ENCODE measurements around the gene FBXO44. TPM values are rescaled to one million over a fixed set of nuclear protein-coding genes. Genes with fewer than 3 reads are reported as not detected.

Gene FBXO44
- total and polyA plus RNA-seq, 2 experiments from 2014 or later = 22.0 to 30.8 TPM

- no peaks in the 10 kb centered on the region for H3K36me3 ChIP-seq (ENCODE audit: insufficient read depth)
- no peaks in the 10 kb centered on the region for H3K9me2 ChIP-seq (ENCODE audit: insufficient read depth)
- H3K4me1 ChIP-seq (ENCODE audit: insufficient read depth) = no peaks in the 10 kb centered on the region
- Mint-ChIP-seq H3K9me3 (no peaks in the 10 kb centered on the region), H3K27me3 (ENCODE audit: insufficient read depth, low read depth, poor library complexity) (peaks cover 9% of the 10 kb centered on the region), H3K27ac (no peak overlapping the region), H3K4me3 (no peak overlapping the region), H3K4me1 (peaks cover 3% of the 10 kb centered on the region; the same call in 2 of the 3 replicates), H3K36me3 (ENCODE audit: low read depth) (no peaks in the 10 kb centered on the region)
- H3F3A ChIP-seq (replicated peaks; ENCODE audit: low read depth) = no peaks in the 10 kb centered on the region
- H3K4me3 ChIP-seq = no peak overlapping the region
- no peak for DNase-seq (ENCODE audit: low spot score)
- H3K79me2 ChIP-seq (replicated peaks; ENCODE audit: insufficient read depth) = no peaks in the 10 kb centered on the region
- H2AFZ ChIP-seq = no peak overlapping the region
- TF ChIP-seq EZH2phosphoT487 (IDR thresholded peaks at IDR 0.05; ENCODE audit: unreplicated experiment) (no peak), ZNF114 (CRISPR knock-in tag; IDR thresholded peaks at IDR 0.05) (no peak), JUNB (IDR thresholded peaks at IDR 0.05; ENCODE audit: unreplicated experiment) (no peak), EZH2 (IDR thresholded peaks at IDR 0.05; ENCODE audit: low read depth, unreplicated experiment) (no peak), NANOG (IDR thresholded peaks at IDR 0.05; ENCODE audit: borderline replicate concordance) (no peak), REST (IDR thresholded peaks at IDR 0.05; ENCODE audit: unreplicated experiment) (no peak), CREB1 (CRISPR knock-in tag; IDR thresholded peaks at IDR 0.05; ENCODE audit: low read depth) (no peak), ZNF331 (CRISPR knock-in tag; IDR thresholded peaks at IDR 0.05; ENCODE audit: low read depth) (no peak), STAT1 (IDR thresholded peaks at IDR 0.05; ENCODE audit: unreplicated experiment) (no peak), POLR2AphosphoS5 (IDR thresholded peaks at IDR 0.05; ENCODE audit: low read depth) (no peak)
- TF ChIP-seq, protein P1, sequence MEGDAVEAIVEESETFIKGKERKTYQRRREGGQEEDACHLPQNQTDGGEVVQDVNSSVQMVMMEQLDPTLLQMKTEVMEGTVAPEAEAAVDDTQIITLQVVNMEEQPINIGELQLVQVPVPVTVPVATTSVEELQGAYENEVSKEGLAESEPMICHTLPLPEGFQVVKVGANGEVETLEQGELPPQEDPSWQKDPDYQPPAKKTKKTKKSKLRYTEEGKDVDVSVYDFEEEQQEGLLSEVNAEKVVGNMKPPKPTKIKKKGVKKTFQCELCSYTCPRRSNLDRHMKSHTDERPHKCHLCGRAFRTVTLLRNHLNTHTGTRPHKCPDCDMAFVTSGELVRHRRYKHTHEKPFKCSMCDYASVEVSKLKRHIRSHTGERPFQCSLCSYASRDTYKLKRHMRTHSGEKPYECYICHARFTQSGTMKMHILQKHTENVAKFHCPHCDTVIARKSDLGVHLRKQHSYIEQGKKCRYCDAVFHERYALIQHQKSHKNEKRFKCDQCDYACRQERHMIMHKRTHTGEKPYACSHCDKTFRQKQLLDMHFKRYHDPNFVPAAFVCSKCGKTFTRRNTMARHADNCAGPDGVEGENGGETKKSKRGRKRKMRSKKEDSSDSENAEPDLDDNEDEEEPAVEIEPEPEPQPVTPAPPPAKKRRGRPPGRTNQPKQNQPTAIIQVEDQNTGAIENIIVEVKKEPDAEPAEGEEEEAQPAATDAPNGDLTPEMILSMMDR (conservative IDR thresholded peaks at IDR 0.05; ENCODE audit: low read depth in 2 of 2) = no peak
- TF ChIP-seq, protein P2, sequence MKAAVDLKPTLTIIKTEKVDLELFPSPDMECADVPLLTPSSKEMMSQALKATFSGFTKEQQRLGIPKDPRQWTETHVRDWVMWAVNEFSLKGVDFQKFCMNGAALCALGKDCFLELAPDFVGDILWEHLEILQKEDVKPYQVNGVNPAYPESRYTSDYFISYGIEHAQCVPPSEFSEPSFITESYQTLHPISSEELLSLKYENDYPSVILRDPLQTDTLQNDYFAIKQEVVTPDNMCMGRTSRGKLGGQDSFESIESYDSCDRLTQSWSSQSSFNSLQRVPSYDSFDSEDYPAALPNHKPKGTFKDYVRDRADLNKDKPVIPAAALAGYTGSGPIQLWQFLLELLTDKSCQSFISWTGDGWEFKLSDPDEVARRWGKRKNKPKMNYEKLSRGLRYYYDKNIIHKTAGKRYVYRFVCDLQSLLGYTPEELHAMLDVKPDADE (IDR thresholded peaks at IDR 0.05) = no peak
- TF ChIP-seq, protein P3, sequence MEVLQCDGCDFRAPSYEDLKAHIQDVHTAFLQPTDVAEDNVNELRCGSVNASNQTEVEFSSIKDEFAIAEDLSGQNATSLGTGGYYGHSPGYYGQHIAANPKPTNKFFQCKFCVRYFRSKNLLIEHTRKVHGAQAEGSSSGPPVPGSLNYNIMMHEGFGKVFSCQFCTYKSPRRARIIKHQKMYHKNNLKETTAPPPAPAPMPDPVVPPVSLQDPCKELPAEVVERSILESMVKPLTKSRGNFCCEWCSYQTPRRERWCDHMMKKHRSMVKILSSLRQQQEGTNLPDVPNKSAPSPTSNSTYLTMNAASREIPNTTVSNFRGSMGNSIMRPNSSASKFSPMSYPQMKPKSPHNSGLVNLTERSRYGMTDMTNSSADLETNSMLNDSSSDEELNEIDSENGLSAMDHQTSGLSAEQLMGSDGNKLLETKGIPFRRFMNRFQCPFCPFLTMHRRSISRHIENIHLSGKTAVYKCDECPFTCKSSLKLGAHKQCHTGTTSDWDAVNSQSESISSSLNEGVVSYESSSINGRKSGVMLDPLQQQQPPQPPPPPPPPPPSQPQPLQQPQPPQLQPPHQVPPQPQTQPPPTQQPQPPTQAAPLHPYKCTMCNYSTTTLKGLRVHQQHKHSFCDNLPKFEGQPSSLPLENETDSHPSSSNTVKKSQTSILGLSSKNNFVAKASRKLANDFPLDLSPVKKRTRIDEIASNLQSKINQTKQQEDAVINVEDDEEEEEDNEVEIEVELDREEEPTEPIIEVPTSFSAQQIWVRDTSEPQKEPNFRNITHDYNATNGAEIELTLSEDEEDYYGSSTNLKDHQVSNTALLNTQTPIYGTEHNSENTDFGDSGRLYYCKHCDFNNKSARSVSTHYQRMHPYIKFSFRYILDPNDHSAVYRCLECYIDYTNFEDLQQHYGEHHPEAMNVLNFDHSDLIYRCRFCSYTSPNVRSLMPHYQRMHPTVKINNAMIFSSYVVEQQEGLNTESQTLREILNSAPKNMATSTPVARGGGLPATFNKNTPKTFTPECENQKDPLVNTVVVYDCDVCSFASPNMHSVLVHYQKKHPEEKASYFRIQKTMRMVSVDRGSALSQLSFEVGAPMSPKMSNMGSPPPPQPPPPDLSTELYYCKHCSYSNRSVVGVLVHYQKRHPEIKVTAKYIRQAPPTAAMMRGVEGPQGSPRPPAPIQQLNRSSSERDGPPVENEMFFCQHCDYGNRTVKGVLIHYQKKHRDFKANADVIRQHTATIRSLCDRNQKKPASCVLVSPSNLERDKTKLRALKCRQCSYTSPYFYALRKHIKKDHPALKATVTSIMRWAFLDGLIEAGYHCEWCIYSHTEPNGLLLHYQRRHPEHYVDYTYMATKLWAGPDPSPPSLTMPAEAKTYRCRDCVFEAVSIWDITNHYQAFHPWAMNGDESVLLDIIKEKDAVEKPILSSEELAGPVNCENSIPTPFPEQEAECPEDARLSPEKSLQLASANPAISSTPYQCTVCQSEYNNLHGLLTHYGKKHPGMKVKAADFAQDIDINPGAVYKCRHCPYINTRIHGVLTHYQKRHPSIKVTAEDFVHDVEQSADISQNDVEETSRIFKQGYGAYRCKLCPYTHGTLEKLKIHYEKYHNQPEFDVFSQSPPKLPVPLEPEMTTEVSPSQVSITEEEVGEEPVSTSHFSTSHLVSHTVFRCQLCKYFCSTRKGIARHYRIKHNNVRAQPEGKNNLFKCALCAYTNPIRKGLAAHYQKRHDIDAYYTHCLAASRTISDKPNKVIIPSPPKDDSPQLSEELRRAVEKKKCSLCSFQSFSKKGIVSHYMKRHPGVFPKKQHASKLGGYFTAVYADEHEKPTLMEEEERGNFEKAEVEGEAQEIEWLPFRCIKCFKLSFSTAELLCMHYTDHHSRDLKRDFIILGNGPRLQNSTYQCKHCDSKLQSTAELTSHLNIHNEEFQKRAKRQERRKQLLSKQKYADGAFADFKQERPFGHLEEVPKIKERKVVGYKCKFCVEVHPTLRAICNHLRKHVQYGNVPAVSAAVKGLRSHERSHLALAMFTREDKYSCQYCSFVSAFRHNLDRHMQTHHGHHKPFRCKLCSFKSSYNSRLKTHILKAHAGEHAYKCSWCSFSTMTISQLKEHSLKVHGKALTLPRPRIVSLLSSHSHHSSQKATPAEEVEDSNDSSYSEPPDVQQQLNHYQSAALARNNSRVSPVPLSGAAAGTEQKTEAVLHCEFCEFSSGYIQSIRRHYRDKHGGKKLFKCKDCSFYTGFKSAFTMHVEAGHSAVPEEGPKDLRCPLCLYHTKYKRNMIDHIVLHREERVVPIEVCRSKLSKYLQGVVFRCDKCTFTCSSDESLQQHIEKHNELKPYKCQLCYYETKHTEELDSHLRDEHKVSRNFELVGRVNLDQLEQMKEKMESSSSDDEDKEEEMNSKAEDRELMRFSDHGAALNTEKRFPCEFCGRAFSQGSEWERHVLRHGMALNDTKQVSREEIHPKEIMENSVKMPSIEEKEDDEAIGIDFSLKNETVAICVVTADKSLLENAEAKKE (CRISPR knock-in tag; IDR thresholded peaks at IDR 0.05) = no peak
- H3K27ac ChIP-seq (ENCODE audit: low read depth) = 0 out of 2 replicates have a peak overlapping the region, but pooled peaks have one; percentile 45
- H3K4me2 ChIP-seq = no peak overlapping the region
- no peaks in the 10 kb centered on the region for H4K20me1 ChIP-seq (replicated peaks; ENCODE audit: insufficient read depth)
- H3K27me3 ChIP-seq (ENCODE audit: insufficient read depth) = no peaks in the 10 kb centered on the region
- no peak for ATAC-seq
These were observed 33.8 kb upstream of the FBXO44 start for GRCh38 chr1:11620924-11621323.

Measured in GM23338 (cell line).